GM19452 (cell line): Measurements from ENCODE around the gene TLCD2.
"Not testable (repeated sequence)": the region's sequence is repeated elsewhere in the genome, so short reads cannot be mapped to it uniquely, and the experiment has no call there.

Source experiments
- ATAC-seq: cut with Tn5 transposase; IDR thresholded peaks from one replicate; pipeline ENCODE4 v1.9.1; 2021; ENCODE audit not compliant: unreplicated experiment

The TLCD2 gene

DNA sequence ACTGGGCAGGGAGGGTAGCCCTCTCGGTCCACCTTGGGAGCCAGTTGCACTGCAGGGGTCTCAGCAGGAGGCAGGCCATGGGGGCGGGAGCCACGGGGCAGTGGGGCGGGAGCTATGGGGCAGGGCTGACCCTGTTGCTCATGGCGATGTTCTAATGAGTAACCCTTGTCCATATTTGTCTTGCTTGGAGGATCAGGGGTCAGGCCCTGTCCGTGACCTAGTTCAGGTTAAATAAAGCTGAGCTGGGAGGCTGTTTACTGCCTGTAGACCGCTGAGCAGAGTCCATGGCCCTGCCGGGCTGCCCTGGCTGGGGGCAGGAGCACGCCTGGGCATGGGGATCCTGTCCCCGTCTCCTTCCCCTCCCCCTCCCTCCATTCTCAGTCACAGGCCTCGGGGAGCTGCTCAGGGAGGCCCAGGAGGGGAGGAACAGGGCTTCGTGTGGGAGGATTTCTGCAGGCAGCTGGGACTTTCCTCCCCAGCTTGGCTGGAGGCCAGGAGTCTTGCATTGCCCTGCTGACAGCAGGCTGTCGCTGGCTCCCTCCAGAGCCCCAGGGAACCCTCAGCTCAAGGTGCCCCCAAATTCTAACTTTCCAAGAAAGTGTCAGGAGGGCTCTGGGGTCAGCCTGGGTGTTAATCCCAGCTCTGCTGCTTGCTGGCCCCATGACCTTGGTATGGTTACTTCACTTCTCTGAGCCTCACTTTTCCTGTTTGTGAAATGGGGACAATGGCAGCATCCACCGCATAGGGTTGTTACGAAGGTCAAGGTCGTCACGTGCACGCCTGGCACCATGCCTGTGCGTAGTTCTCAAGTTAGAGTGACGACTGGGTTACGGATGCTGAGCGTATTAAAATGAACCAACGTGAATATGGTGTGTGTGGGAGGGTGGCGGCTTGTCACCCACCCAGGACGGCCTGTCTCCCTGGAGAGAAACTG, 26.4 kb upstream of the TLCD2 start:
- no peak for ATAC-seq

- ATAC-seq, result no peak
Measured at GRCh38 chr17:1735834-1736347, 25.7 kb upstream of the TLCD2 start.

DNA sequence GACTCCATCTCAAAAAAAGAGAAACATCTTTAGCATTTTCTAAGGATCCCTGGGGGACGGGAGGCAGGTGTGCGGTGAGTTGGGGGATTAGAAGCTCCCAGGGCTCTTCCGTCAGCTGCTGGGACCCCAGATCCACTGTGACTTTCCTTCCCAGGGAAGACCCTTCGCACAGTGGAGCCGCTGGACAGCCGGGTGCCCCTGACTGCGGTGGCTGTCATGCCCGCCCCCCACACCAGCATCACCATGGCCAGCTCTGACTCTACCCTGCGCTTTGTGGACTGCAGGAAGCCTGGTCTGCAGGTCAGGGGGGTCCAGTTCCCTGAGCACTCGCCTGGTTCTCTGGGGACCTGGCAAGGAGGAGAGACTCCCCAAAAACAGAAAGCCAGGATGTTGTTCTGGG, 25.2 kb upstream of the TLCD2 start:
- no peak for ATAC-seq

GRCh38 chr17:1733759-1734158, 23.6 kb upstream of the TLCD2 start:
- ATAC-seq, result no peak

DNA sequence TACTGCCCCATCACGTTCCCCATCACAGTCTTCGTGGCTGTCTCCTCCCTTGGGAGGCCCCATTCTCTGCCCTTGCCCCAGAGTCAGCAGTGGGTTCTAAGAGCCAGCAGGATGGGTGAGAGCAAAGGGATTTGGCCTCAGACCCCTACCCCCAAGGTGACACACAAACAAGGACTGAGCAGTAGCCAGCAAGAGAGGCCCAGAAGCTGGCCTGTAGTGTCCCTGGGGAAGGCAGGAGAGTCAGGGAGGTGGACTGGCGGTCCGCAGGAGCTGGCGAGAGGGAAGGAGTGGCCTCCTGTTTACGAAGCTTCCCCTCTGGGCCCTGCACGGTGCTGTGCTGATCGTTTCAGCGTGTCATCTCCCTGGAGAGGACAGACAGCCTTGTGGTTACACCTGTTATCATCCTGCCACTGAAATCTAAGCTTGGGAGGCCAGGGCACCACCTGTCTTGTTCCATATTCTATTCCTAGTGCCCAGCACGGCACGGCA, 22.7 kb upstream of the TLCD2 start:
- no peak for ATAC-seq

DNA sequence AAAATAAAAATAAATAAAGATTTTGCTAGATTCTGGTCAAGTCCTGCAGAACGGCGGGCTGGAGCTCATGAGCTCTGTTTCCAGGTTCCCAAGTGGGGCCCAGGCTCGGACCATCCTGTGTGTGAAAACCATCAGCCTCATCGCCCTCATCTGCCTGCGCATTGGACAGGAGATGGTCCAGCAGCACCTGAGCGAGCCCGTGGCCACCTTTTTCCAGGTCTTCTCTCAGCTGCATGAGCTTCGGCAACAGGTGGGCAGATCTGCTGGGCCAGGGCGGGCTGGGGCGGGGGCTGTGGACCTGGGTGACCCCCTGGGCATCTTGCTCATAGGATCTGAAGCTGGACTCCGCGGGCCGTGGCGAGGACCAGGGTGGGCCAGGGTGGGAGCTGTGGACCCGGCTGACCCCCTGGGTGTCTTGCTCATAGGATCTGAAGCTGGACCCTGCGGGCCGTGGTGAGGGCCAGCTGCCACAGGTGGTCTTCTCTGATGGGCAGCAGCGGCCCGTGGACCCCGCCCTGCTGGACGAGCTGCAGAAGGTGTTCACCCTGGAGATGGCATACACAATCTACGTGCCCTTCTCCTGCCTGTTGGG, 22.2 kb upstream of the TLCD2 start:
- no peak for ATAC-seq

GRCh38 chr17:1731194-1731506, 21.0 kb upstream of the TLCD2 start:
- ATAC-seq, result no peak

GRCh38 chr17:1730326-1731193, 20.4 kb upstream of the TLCD2 start:
- no peak for ATAC-seq

DNA sequence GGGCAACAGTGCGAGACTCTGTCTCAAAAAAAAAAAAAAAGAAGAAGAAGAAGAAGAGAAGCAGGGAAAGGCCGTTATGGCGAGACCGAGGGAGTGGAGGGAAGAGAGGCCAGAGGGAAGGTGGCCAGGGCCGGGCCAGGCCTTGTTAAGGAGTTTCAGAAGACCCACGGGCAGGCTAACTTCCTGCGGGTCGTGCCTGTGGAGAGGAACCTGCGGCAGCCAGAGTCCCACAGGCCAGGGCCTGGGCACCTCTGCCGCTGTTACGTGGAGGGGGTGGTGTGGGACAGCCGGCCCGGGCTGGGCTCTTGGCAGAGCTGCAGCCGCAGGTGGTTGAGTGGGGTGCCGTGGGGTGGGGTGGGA, 19.8 kb upstream of the TLCD2 start:
- no peak for ATAC-seq

- no peak for ATAC-seq
Measured at GRCh38 chr17:1727876-1728630, 17.9 kb upstream of the TLCD2 start.

- ATAC-seq, result no peak
Measured at GRCh38 chr17:1727258-1727789, 17.1 kb upstream of the TLCD2 start.

- no peak for ATAC-seq
Measured at GRCh38 chr17:1726626-1727257, 16.6 kb upstream of the TLCD2 start.

DNA sequence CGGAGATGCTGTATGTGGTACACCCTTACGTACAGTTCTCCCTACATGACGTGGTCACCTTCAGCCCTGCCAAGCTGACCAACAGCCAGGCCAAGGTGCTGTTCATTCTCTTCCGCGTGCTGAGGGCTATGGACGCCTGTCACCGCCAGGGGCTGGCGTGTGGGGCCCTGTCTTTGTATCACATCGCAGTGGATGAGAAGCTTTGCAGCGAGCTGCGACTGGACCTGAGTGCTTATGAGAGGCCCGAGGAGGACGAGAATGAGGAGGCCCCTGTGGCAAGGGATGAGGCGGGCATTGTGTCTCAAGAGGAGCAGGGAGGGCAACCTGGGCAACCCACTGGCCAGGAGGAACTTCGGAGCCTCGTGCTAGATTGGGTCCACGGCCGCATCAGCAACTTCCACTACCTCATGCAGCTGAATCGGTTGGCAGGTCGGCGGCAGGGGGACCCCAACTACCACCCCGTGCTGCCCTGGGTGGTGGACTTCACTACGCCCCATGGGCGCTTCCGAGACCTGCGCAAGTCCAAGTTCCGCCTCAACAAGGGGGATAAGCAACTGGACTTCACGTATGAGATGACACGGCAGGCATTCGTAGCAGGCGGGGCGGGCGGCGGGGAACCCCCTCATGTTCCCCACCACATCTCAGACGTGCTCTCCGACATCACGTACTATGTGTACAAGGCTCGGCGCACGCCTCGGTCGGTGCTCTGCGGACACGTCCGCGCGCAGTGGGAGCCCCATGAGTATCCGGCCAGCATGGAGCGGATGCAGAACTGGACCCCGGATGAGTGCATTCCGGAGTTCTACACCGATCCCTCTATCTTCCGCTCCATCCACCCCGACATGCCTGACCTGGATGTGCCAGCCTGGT, 15.7 kb upstream of the TLCD2 start:
- no peak for ATAC-seq

GRCh38 chr17:1724869-1725641, 14.9 kb upstream of the TLCD2 start:
- ATAC-seq, result peak; percentile 42

DNA sequence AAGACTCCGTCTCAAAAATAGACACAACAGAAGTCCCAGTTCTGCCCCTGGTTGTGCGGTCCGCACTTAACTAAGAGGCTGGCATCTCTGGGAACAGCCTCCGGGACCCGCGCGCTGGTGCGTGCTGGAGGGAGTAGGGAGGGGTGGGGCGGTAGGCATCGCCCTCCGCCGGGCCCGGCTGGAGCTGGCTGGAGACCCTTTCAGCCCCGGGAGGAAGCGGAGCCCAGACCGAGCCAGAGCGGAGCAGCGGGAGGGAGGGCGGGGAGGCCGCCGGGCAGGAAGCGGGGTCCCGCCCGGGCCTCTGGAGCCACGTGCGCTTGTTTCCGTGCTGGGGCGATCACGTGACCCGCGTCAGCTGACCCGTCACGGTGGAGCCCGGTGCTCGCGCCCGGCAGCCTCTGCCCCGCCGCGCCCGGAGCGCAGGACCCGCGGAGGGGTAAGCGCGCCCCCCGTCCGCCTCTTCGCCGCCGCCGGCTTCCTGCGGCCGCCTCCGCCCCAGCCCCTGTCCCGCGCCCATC, 14.2 kb upstream of the TLCD2 start, which contains the start of gene WDR81:
Gene WDR81, plus strand, starts transcription at position 354 of the 518 bp plus-strand sequence. CDS start 256 bp downstream, outside the sequence.
- ATAC-seq, result peak; percentile 60

GRCh38 chr17:1722022-1722421, 11.8 kb upstream of the TLCD2 start:
- not testable (repeated sequence) for ATAC-seq

GRCh38 chr17:1720856-1721386, 10.7 kb upstream of the TLCD2 start:
- no peak for ATAC-seq
